GM13977 (cell line): ENCODE measurements around the gene ATP2C2.

Experiments used
- DNase-seq: peaks from one replicate; pipeline ENCODE4 v3.0.0; 2012; ENCODE audit warnings: low spot score
- CTCF ChIP-seq: IDR thresholded peaks from 2 replicates; pipeline ENCODE4 v1.5.1; 2012; ENCODE audit warnings: mild to moderate bottlenecking, control low read depth; ENCODE audit not compliant: insufficient read depth; ENCODE audit errors: extremely low read depth, missing control alignments
- in situ Hi-C: fragments of 300-500 bp; cut with MboI; formaldehyde crosslinking; loops from one replicate; pipeline ENCODE4 v1.12.0; 2022; ENCODE audit warnings: low sequenced_read_pairs, low pct_unique_long_range_greater_than_20kb, mixed read lengths, inconsistent platforms; ENCODE audit not compliant: unreplicated experiment

ATP2C2 gene

GRCh38 chr16:84508502-84508901, 140.2 kb downstream of the ATP2C2 start:
- DNase-seq, result no peak
- no peak for TF ChIP-seq CTCF
- in situ Hi-C loops, result loop anchor here (5.0 to 25.0 kb wide), 2 partner anchors 219 to 454 kb away; no protein-coding TSS in a partner anchor

- TF ChIP-seq CTCF, result no peak
Measured at GRCh38 chr16:84509032-84509950, 141.0 kb downstream of the ATP2C2 start.

GRCh38 chr16:84511180-84511800, 143.0 kb downstream of the ATP2C2 start:
- DNase-seq, result peak; percentile 73
- TF ChIP-seq CTCF, result peak; percentile 88
- in situ Hi-C loops, result loop anchor here (5.0 to 25.0 kb wide), 2 partner anchors 111 to 451 kb away; no protein-coding TSS in a partner anchor

More at GRCh38 chr16:84509032-84509950, 141.0 kb downstream of the ATP2C2 start:
- DNase-seq, result no peak
- in situ Hi-C loops, result loop anchor here (5.0 to 25.0 kb wide), 2 partner anchors 218 to 453 kb away; no protein-coding TSS in a partner anchor

- in situ Hi-C loops, result loop anchor here (5.0 to 25.0 kb wide), 2 partner anchors 110 to 450 kb away; no protein-coding TSS in a partner anchor
- TF ChIP-seq CTCF, result no peak
- no peak for DNase-seq
Measured at GRCh38 chr16:84511831-84512230, 143.5 kb downstream of the ATP2C2 start.

- DNase-seq, result no peak
- in situ Hi-C loops, result loop anchor here (5.0 to 25.0 kb wide), 2 partner anchors 109 to 449 kb away; no protein-coding TSS in a partner anchor
- no peak for TF ChIP-seq CTCF
Measured at GRCh38 chr16:84513123-84513522, 144.8 kb downstream of the ATP2C2 start.

- no peak for DNase-seq
- no peak for TF ChIP-seq CTCF
- in situ Hi-C loops, result loop anchor here (5.0 to 25.0 kb wide), 2 partner anchors 109 to 449 kb away; no protein-coding TSS in a partner anchor
Measured at GRCh38 chr16:84513666-84514065, 145.3 kb downstream of the ATP2C2 start.
